Suprapubic skin (tissue), 4 donors: ENCODE results near the gene ACTL8.

Source experiments
- CTCF ChIP-seq, 2 donors: fragments of 200-600 bp in 1 of 2; fragments of 450-650 bp in 1 of 2; sonication (generic) in 1 of 2; IDR thresholded peaks; one replicate each; pipeline ENCODE4 v1.5.1; 2016 to 2019; ENCODE audit warnings: antibody characterized with exemption in 2 of 2, mild to moderate bottlenecking in 1 of 2, moderate library complexity in 1 of 2
- EP300 ChIP-seq: sonication (generic); formaldehyde crosslinking; IDR thresholded peaks from one replicate; pipeline ENCODE4 v1.6.1; 2017; ENCODE audit warnings: antibody characterized with exemption
- POLR2A ChIP-seq, 2 donors: fragments of 450-650 bp; IDR thresholded peaks; one replicate each; pipeline ENCODE4 v1.6.1; 2017; ENCODE audit warnings: antibody characterized with exemption in 2 of 2, mild to moderate bottlenecking in 2 of 2, moderate library complexity in 2 of 2
- POLR2AphosphoS5 ChIP-seq, 3 donors: sonication (generic); formaldehyde crosslinking; IDR thresholded peaks; one replicate each; pipeline ENCODE4 v1.6.1; 2017; ENCODE audit warnings: antibody characterized with exemption in 3 of 3

GRCh38 chr1:17770983-17771382 lies 15.8 kb downstream of the ACTL8 start:
- TF ChIP-seq CTCF (IDR thresholded peaks at IDR 0.05) (no peak), POLR2AphosphoS5 (IDR thresholded peaks at IDR 0.05) (no peak), POLR2A (IDR thresholded peaks at IDR 0.05) (no peak), EP300 (no peak)
